Activated CD8-positive, alpha-beta T cell treated with anti-CD3 and anti-CD28 coated beads, Interleukin-2, amount 10 ng/mL, durations not matched to agents 7 days and 5 days (primary cell): ENCODE measurements around the gene F12. TPM values are rescaled to one million over a fixed set of nuclear protein-coding genes. Genes with fewer than 3 reads are reported as not detected.

ENCODE experiments used
- ATAC-seq: fragments of 150-1000 bp; cut with Tn5 transposase; one replicate; pipeline ENCODE4 v1.10.0; 2021; ENCODE audit warnings: moderate library complexity
- CTCF ChIA-PET: fragments of 350-600 bp; sonication (Branson Sonifier 250); formaldehyde crosslinking; loops from one replicate; lab custom pipeline; 2021; ENCODE audit warnings: antibody characterized with exemption; lab: Charles Lee
- POLR2A ChIA-PET: fragments of 350-600 bp; sonication (Branson Sonifier 250); formaldehyde crosslinking; loops from one replicate; lab custom pipeline; 2021; ENCODE audit warnings: antibody characterized with exemption; lab: Charles Lee
- DNase-seq: peaks from one replicate; pipeline ENCODE4 v3.0.0-alpha.2; 2020
- H3K27ac Mint-ChIP-seq: one replicate; pipeline ENCODE4 v1.8.0; 2021; ENCODE audit warnings: mild to moderate bottlenecking, mixed read lengths
- H3K27me3 Mint-ChIP-seq: one replicate; pipeline ENCODE4 v1.8.0; 2021; ENCODE audit warnings: low read depth, mixed read lengths
- H3K36me3 Mint-ChIP-seq: one replicate; pipeline ENCODE4 v1.8.0; 2021; ENCODE audit warnings: low read depth, mixed read lengths
- H3K4me1 Mint-ChIP-seq: one replicate; pipeline ENCODE4 v1.8.0; 2021; ENCODE audit warnings: low read depth, mixed read lengths
- H3K4me3 Mint-ChIP-seq: one replicate; pipeline ENCODE4 v1.8.0; 2021; ENCODE audit warnings: mild to moderate bottlenecking, mixed read lengths
- H3K9me3 Mint-ChIP-seq: one replicate; pipeline ENCODE4 v1.8.0; 2022; ENCODE audit warnings: mixed read lengths; ENCODE audit not compliant: insufficient read depth
- total RNA-seq, 2 experiments: library from RNA; stranded (reverse); gene quantifications; one replicate each; pipeline ENCODE4 v1.2.3, GENCODE V29; 2021

The F12 gene
- total RNA-seq, 2 experiments from 2014 or later, result 3.2 to 3.5 TPM

GRCh38 chr5:177372034-177372896 lies 37.1 kb downstream of the F12 start:
- POLR2A ChIA-PET, result interaction anchor here (0.9 to 4.0 kb wide), 7 partner anchors 11 to 60 kb away, joined by 3 to 18 read pairs (median 5); partner anchors contain the start of genes LMAN2 and RGS14
- peaks cover 68% of the 10 kb centered on the region for H3K4me1 Mint-ChIP-seq

GRCh38 chr5:177371120-177372033 lies 38.0 kb downstream of the F12 start:
- ChIA-PET POLR2A (interaction anchor here (0.6 to 4.0 kb wide), 5 partner anchors 10 to 115 kb away, joined by 3 to 18 read pairs (median 5); partner anchors contain the start of genes LMAN2 and RGS14), CTCF (interaction anchor here (1.1 to 9.3 kb wide), 19 partner anchors 8 to 258 kb away, joined by 3 to 122 read pairs (median 10); partner anchors contain the start of genes F12, LMAN2, MXD3 and PFN3)
- peak overlapping the region; percentile 80 for H3K27ac Mint-ChIP-seq
- ATAC-seq, result no peak
- H3K36me3 Mint-ChIP-seq, result peaks cover 69% of the 10 kb centered on the region
- H3K4me1 Mint-ChIP-seq, result peaks cover 69% of the 10 kb centered on the region
- no peak for DNase-seq
- no peaks in the 10 kb centered on the region for H3K27me3 Mint-ChIP-seq
- peak overlapping the region; percentile 57 for H3K4me3 Mint-ChIP-seq
- H3K9me3 Mint-ChIP-seq, result no peaks in the 10 kb centered on the region

More at GRCh38 chr5:177372034-177372896, 37.1 kb downstream of the F12 start:
- peak overlapping the region; percentile 93 for H3K27ac Mint-ChIP-seq
- no peaks in the 10 kb centered on the region for H3K27me3 Mint-ChIP-seq
- DNase-seq, result peak; percentile 35
- H3K9me3 Mint-ChIP-seq, result no peaks in the 10 kb centered on the region
- H3K4me3 Mint-ChIP-seq, result peak overlapping the region; percentile 65
- peak; percentile 48 for ATAC-seq
- CTCF ChIA-PET, result interaction anchor here (0.7 to 9.3 kb wide), 15 partner anchors 11 to 259 kb away, joined by 3 to 122 read pairs (median 10); partner anchors contain the start of genes MXD3, PFN3, RGS14 and SLC34A1
- H3K36me3 Mint-ChIP-seq, result peaks cover 64% of the 10 kb centered on the region

- peaks cover 74% of the 10 kb centered on the region for H3K36me3 Mint-ChIP-seq
- ChIA-PET CTCF (interaction anchor here (0.7 to 9.3 kb wide), 20 partner anchors 7 to 256 kb away, joined by 3 to 122 read pairs (median 8); partner anchors contain the start of genes F12, LMAN2, MXD3 and PFN3), POLR2A (interaction anchor here (0.6 to 4.0 kb wide), 4 partner anchors 8 to 114 kb away, joined by 3 to 18 read pairs (median 4); partner anchors contain the start of gene LMAN2)
- H3K4me1 Mint-ChIP-seq, result peaks cover 70% of the 10 kb centered on the region
- peak; percentile 62 for ATAC-seq
- H3K27me3 Mint-ChIP-seq, result no peaks in the 10 kb centered on the region
- H3K4me3 Mint-ChIP-seq, result peak overlapping the region; percentile 31
- H3K27ac Mint-ChIP-seq, result no peak overlapping the region
- peak; percentile 63 for DNase-seq
- no peaks in the 10 kb centered on the region for H3K9me3 Mint-ChIP-seq
These were observed 38.8 kb downstream of the F12 start for GRCh38 chr5:177370488-177371119.

- ATAC-seq (no peak), DNase-seq (no peak)
- H3K36me3 Mint-ChIP-seq, result peaks cover 71% of the 10 kb centered on the region
- H3K9me3 Mint-ChIP-seq, result no peaks in the 10 kb centered on the region
- H3K27ac Mint-ChIP-seq, result peak overlapping the region; percentile 32
- ChIA-PET CTCF (interaction anchor here (0.7 to 9.3 kb wide), 35 partner anchors 8 to 134 kb away, joined by 3 to 122 read pairs (median 4); partner anchors contain the start of genes F12, LMAN2, MXD3 and PFN3), POLR2A (interaction anchor here (0.8 to 4.0 kb wide), 3 partner anchors 9 to 20 kb away, joined by 3 to 18 read pairs (median 6); partner anchors contain the start of gene LMAN2)
- H3K27me3 Mint-ChIP-seq, result no peaks in the 10 kb centered on the region
- no peak overlapping the region for H3K4me3 Mint-ChIP-seq
- H3K4me1 Mint-ChIP-seq, result peaks cover 72% of the 10 kb centered on the region
These were observed 39.5 kb downstream of the F12 start for GRCh38 chr5:177369645-177370440.

- ChIA-PET CTCF (interaction anchor here (0.7 to 9.3 kb wide), 28 partner anchors 9 to 133 kb away, joined by 3 to 122 read pairs (median 3); partner anchors contain the start of genes LMAN2, PFN3, RGS14 and SLC34A1), POLR2A (interaction anchor here (0.5 to 1.3 kb wide), 3 partner anchors 10 to 58 kb away, joined by 4 to 6 read pairs (median 4); partner anchors contain the start of genes GRK6 and LMAN2)
- no peak for ATAC-seq
These were observed 40.3 kb downstream of the F12 start for GRCh38 chr5:177368869-177369644.

GRCh38 chr5:177367981-177368868 lies 41.1 kb downstream of the F12 start:
- Mint-ChIP-seq H3K9me3 (no peaks in the 10 kb centered on the region), H3K4me1 (peaks cover 73% of the 10 kb centered on the region), H3K4me3 (no peak overlapping the region), H3K27ac (peak overlapping the region; percentile 6), H3K36me3 (peaks cover 64% of the 10 kb centered on the region), H3K27me3 (no peaks in the 10 kb centered on the region)
- ATAC-seq, result no peak
- DNase-seq, result no peak
- POLR2A ChIA-PET, result interaction anchor here (0.5 to 1.3 kb wide), 2 partner anchors 17 to 59 kb away, joined by 4 read pairs; partner anchors contain the start of genes GRK6 and LMAN2
- CTCF ChIA-PET, result interaction anchor here (0.8 to 9.3 kb wide), 25 partner anchors 9 to 132 kb away, joined by 3 to 122 read pairs (median 3); partner anchors contain the start of genes LMAN2, PFN3, RGS14 and SLC34A1

More at GRCh38 chr5:177368869-177369644, 40.3 kb downstream of the F12 start:
- Mint-ChIP-seq H3K36me3 (peaks cover 70% of the 10 kb centered on the region), H3K27ac (peak overlapping the region; percentile 51), H3K9me3 (no peaks in the 10 kb centered on the region), H3K4me1 (peaks cover 74% of the 10 kb centered on the region), H3K27me3 (no peaks in the 10 kb centered on the region), H3K4me3 (no peak overlapping the region)
- peak; percentile 55 for DNase-seq

GRCh38 chr5:177367323-177367848 lies 42.0 kb downstream of the F12 start:
- H3K9me3 Mint-ChIP-seq, result no peaks in the 10 kb centered on the region
- CTCF ChIA-PET, result no interaction called here
- H3K4me3 Mint-ChIP-seq, result no peak overlapping the region
- peaks cover 72% of the 10 kb centered on the region for H3K4me1 Mint-ChIP-seq
- no peak overlapping the region for H3K27ac Mint-ChIP-seq
- ATAC-seq (no peak), DNase-seq (no peak)
- peaks cover 61% of the 10 kb centered on the region for H3K36me3 Mint-ChIP-seq
- POLR2A ChIA-PET, result no interaction called here
- no peaks in the 10 kb centered on the region for H3K27me3 Mint-ChIP-seq

- H3K4me3 Mint-ChIP-seq, result no peak overlapping the region
These were observed 42.6 kb downstream of the F12 start for GRCh38 chr5:177366528-177367322.

More at GRCh38 chr5:177366528-177367322, 42.6 kb downstream of the F12 start:
- Mint-ChIP-seq H3K36me3 (peaks cover 63% of the 10 kb centered on the region), H3K27ac (no peak overlapping the region), H3K4me1 (peaks cover 73% of the 10 kb centered on the region), H3K27me3 (no peaks in the 10 kb centered on the region), H3K9me3 (no peaks in the 10 kb centered on the region)
- DNase-seq, result no peak
- ATAC-seq, result no peak
- CTCF ChIA-PET, result interaction anchor here (4.0 kb wide), 1 partner anchor 23 kb away, joined by 23 read pairs; no protein-coding TSS in a partner anchor
- POLR2A ChIA-PET, result interaction anchor here (0.9 kb wide), 1 partner anchor 10 kb away, joined by 3 read pairs; no protein-coding TSS in a partner anchor
